GM12873 (cell line): ENCODE results near the gene WNK2.

ENCODE experiments used
- TF ChIP-seq, protein P1 (sequence below): IDR thresholded peaks from 2 replicates; pipeline ENCODE4 v1.5.1; 2012; ENCODE audit warnings: low read depth, mild to moderate bottlenecking, moderate library complexity, low read length, control low read depth; ENCODE audit not compliant: insufficient read depth; ENCODE audit errors: missing control alignments

Gene WNK2

GRCh38 chr9:93218161-93218560 lies 34.2 kb downstream of the WNK2 start:
- TF ChIP-seq, protein P1, sequence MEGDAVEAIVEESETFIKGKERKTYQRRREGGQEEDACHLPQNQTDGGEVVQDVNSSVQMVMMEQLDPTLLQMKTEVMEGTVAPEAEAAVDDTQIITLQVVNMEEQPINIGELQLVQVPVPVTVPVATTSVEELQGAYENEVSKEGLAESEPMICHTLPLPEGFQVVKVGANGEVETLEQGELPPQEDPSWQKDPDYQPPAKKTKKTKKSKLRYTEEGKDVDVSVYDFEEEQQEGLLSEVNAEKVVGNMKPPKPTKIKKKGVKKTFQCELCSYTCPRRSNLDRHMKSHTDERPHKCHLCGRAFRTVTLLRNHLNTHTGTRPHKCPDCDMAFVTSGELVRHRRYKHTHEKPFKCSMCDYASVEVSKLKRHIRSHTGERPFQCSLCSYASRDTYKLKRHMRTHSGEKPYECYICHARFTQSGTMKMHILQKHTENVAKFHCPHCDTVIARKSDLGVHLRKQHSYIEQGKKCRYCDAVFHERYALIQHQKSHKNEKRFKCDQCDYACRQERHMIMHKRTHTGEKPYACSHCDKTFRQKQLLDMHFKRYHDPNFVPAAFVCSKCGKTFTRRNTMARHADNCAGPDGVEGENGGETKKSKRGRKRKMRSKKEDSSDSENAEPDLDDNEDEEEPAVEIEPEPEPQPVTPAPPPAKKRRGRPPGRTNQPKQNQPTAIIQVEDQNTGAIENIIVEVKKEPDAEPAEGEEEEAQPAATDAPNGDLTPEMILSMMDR: no peak

GRCh38 chr9:93218671-93219420 lies 34.9 kb downstream of the WNK2 start:
- TF ChIP-seq, protein P1: no peak

- TF ChIP-seq, protein P1: no peak
Measured at GRCh38 chr9:93219692-93220091, 35.8 kb downstream of the WNK2 start.

DNA sequence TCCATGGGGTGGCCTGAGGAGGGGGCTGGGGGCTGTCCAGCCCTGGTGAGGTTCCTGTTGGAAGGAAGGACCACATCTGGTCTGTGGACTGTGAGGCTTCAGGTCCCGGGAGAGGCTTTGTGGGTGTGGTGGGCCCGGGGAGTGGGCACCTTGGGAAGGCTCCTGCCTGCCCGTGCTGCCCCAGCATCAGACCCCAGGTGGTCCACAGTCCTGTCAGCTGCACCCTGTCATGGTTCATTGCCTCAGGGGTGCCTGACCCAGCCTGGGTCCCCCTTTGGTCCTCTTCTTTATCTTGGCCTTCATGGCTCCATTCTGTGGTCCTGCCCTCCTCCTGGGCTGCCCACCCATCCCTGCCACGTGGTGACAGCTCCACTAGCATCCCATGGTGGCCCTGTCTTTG lies 36.7 kb downstream of the WNK2 start:
- TF ChIP-seq, protein P1: no peak

DNA sequence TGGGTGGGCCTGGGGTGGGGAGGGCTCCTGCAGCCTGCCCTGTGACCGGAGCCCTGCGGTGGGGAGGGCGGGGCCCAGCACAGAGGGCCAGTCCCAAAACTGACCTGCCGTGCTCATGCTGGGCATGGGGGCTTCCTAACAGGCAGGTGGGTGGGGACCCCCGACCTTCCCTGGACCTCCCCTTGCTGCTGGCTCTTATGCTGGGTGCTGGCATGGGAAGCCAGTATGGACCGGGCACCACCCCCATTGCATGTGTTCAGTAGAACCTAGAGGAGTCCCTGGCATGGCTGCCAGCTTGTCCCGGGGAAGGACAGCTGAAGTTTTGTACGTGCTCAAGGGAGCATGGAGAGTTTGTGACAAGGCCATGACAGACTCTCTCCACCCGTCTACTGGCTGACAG lies 37.1 kb downstream of the WNK2 start:
- TF ChIP-seq, protein P1: no peak

DNA sequence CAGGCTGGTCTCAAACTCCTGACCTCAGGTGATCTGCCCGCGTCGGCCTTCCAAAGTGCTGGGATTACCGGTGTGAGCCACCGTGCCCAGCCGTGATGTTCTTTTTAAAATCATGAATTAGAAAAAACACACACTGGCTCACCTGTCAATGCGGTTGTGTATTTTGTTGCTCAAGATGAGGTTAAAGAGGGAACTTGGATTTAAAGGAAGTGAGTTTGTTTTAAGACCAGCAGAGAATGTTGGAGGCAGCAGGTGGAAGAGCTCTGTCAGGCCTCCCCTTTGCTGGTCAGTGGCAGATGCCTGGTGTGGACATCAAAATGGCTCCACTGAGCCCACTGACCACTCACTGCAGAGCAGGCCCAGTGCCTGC lies 38.9 kb downstream of the WNK2 start:
- TF ChIP-seq, protein P1: no peak

DNA sequence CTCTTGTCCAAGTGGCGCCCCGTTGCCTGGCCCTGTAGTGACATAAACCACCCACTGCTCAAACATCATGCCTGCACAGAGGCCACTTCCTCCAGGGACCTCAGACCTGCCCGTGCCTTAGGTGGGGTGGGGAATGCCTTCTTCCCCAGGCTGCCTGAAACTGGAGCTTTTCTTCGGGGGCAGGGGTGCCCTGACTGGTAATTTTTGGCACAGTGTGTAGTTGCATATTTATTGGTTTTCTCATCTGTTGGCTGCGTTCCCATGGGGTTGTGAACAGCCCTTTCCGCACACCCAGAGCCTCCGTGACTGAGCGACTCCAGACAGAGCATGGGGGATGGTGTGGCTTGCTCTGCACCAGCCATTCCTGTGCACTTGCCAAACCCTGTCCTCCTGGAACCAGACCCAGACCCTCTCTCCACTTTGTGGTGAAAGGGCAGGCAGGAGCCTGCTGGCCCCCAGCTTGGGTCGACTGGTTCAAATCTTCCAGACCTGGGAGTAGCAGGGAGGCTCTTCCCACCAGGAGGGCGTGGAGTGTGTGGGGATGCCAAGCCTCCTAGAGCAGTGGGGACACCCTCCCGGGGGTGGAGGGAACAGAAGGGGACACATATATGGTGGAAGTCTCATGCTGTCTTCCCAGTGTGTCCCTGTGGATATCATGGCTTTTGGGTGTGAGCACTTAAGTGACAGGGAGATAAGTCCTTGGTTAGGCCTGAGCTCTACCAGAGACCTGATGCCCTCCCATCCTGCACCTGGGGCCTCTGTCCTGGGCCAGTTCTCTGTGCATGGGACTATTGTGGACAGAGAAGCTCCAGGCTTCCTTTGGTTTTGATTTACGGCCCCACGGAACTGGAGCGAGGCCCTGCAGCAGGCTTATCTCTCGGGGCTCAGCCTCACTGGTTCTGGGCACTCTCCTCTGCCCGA lies 39.6 kb downstream of the WNK2 start:
- TF ChIP-seq, protein P1: no peak
